ENCODE results near the gene GATD1. TPM values are rescaled to one million over a fixed set of nuclear protein-coding genes. Genes with fewer than 3 reads are reported as not detected.

GATD1 gene
- 19.6 and 23.4 TPM in 2 replicates for total RNA-seq

- peak; percentile 92 for DNase-seq
These were observed at the start of gene GATD1 for GRCh38 chr11:777288-778255. TSS of gene GATD1 (minus strand) at chr11:777487. CDS start at chr11:777462, 25 bp downstream.

- DNase-seq: no peak
These were observed 49.5 kb upstream of the GATD1 start for GRCh38 chr11:826836-827145.

GRCh38 chr11:826227-826621 is 48.9 kb upstream of the GATD1 start:
- no peak for DNase-seq

DNA sequence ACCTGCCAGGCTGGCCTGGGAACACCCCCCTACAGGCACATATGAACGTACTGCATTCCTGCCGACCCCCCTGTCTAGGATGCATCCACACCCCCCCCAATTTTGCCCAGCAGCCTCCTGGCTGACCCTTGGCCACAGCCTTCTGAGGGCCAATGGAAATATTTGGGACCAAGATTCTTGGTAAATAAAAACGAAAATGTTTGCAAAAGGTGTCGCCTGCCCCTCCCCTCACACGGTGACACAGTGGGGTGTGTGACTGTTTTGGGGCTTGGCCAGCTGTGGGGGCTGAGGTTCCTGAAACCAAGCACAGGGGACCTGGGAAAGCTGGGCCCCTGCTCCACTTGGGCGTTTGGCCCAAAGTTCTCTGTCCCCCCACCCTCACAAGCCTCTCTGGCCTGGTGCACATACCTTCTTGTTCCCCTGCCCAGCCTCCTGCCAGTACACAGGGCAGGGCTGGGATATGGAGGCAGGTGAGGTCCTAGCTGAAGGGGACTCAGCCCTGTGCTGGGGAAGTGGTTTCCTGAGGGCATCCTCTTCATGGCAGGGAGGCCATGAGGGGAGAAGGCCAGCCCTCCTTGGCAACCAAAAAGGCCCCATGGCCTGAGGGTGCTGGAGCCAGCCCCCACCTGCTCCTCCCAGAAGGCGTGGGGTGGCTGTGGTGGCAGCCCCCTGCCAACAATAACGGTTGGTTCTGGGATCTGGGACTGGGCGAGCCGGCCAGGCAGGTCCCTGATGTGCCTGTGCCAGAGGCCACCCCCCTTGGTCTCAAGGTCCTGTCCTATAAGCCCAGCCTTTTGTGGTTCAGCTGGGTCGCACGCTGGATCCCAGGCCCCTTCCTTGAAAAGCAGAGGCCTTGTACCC is 48.3 kb upstream of the GATD1 start:
- no peak for DNase-seq

- DNase-seq: no peak
These were observed 47.7 kb upstream of the GATD1 start for GRCh38 chr11:824942-825341.

- no peak for DNase-seq
These were observed 47.1 kb upstream of the GATD1 start for GRCh38 chr11:824292-824880.

DNA sequence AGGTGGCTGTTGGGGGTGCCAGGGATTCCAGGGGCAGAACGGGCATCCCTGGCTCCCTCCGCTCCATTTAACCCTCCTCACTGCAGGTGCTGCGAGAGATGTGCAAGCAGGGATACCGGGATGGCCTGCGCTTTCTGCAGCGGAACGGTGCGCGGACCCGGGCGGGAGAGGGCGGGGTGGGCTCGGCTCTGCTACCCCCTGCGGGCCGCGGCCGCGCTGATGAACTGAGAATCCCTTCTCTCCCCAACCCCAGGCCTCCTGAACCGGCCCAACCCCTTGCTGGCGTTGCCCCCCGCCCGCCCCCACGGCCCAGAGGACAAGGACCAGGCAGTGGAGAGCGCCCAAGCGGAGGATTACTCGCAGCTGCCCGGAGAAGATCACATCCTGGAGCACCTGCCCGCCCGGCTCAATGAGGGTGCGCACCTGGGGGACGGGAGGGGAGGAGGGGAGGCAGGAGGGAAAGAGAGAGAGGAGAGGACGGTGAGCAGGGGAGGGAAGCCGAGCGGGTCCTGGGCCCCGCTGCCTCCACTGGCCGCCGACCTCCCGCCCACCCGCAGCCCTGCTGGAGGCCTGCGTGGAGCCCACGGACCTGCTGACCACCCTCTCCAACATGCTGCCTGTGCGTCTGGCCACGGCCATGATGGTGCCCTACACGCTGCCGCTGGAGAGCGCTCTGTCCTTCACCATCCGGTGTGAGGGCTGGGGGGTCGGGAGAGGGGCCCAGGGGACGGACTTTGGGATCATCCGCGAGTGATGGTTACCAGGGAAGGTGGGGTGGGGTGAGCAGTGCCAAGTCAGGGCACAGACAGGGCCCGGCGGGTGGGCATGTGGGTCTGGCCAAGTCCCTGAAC is 46.4 kb upstream of the GATD1 start:
- no peak for DNase-seq

DNA sequence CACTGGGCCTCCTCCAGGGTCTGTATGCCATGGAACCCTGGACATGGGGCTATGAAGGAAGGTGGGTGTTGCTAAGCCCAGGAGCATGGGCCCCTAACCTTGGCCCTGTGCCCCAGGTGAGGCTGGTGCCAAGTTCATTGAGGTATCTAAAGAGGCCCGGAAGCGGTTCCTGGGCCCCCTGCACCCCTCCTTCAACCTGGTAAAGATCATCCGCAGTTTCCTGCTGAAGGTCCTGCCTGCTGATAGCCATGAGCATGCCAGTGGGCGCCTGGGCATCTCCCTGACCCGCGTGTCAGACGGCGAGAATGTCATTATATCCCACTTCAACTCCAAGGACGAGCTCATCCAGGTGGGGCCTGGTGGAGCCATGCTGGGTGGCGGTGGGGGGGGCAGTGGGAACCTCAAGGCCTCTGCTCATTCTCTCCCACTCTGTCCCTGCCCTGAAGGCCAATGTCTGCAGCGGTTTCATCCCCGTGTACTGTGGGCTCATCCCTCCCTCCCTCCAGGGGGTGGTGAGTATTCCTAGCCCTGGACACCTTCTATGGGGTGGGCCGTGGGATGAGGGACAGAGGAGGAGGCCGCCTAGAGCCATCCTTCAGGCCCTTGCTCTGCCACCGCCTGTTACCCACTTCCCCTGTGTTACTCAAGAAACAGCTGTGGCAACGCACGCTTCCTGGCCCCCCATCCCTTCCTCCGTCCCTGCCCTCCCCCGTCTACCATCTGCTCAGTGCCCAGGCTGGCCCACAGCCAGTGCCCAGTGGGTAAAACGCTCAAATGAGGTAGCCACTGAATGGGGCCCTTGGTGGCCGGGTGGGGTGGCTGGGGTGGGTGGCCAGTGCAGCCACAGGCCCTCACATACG is 44.5 kb upstream of the GATD1 start:
- DNase-seq: no peak

DNA sequence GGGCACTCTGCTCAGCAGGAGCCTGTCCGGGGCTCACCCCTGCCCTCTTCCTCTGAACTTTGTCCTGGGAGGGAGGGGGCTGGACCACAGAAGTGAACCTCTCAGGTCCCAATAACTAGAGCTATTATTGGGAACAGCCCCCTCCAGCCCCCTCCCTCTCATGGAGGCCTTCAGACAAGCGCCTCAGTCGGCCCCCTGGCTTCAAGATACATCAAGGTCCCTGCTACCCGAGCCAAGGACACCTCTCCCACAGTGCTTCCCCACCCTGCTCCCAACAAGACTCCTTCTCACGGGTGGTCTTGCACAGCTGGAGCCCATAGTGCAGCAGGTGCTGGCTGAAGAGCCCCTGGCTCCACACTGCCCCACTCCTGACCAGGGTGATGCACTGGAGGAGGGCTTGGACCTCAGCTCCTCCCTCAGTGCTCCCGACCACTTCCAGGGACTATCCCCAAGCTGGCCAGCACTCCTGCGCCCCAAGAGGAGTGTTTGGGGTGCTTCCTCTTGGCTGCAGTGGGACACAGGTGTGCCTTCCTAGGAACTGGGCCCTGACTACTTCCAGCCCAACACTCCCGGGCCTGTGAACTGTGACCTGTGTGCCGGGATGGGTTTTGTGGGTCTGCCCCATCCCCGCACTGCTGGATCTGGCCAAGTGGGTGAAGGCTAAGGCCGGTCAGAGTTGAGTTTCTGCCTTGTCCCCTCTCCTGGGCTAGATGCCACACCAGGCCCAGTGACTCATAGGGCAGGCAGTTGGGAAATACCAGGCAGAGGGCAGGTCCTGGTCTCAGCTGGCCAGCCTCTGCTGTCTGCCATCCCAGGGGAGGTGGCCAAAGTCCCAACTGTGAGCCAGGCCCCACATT is 43.6 kb upstream of the GATD1 start:
- peak; percentile 50 for DNase-seq

GRCh38 chr11:819943-820649 is 42.8 kb upstream of the GATD1 start:
- peak; percentile 85 for DNase-seq

GRCh38 chr11:819129-819931 is 42.0 kb upstream of the GATD1 start:
- DNase-seq: peak; percentile 91

GRCh38 chr11:818396-819128 is 41.3 kb upstream of the GATD1 start, which contains the start of gene PNPLA2:
TSS of gene PNPLA2 (plus strand) at chr11:818914. CDS start at chr11:819719, 805 bp downstream.
- DNase-seq: no peak

GRCh38 chr11:816433-816779 is 39.1 kb upstream of the GATD1 start:
- DNase-seq: no peak

DNA sequence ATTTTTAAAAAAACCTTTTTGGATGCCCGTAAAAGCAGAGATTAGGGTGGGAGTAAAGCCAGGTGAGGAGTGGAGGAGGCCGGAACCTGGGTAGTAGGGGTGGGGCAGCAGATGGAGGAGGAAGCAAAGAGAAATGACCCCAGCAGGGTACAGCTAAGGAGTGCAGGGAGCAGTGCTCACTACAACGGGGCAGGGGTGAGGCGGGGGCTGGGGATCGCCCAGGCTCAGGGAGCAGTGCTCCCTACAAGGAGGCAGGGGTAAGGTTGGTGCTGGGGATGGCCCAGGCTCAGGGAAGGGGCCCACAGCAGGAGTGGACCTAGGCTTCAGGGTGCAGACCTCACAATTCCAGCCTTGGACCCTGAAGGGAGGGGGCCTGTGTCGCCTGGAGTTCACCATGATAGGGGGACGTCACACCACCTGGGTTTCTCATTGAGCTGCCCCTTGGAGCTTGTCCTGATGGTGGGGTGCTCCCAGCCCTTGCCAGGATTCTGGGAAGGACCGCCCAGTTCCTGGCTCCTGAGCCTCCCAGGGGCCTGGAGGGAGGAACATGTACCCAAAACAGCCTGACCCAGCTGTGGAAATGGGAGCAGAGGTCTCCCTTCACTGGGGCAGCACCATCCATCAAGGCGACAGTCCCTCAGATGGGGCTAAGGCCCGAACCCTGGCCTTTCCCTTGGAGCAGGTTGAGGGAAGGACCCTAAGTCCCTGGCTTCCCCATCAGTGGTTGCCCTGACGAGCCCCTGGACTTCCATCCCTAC is 38.6 kb upstream of the GATD1 start:
- DNase-seq: no peak

GRCh38 chr11:813456-814096 is 36.3 kb upstream of the GATD1 start:
- no peak for DNase-seq

DNA sequence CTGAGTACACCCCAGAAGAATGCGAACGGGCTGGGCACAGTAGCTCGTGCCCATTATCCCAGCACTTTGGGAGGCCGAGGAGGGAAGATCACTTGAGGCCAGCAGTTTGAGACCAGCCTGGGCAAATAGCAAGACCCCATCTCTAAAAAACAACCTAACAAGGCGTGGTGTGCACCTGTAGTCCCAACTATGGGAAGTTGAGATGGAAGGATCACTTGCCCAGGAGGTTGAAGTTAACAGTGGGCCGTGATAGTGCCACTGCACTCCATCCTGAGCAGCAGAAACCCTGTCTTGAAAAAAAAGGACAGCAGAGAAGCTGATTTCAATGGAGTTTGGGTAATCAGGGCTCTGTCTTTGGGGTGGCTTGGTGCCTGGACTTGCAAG is 35.8 kb upstream of the GATD1 start:
- DNase-seq: no peak

DNA sequence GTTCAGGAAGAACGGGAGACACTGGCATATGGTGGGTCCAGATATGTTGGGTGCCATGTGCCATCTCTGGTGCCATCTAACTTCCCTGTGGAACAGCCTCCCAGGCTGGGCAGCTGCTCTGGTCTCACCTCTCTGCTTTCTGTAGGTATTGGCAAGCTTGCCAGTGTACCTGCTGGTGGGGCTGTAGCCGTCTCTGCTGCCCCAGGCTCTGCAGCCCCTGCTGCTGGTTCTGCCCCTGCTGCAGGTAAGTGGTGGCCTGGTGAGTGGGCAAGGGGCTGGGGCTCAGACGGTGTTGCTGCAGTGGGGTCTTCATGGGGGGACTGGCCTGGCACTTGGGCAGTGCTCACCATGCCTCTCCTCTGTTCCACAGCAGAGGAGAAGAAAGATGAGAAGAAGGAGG is 35.1 kb upstream of the GATD1 start:
- DNase-seq: no peak

Measured in dermis blood vessel endothelial cell (primary cell).